Bronchial epithelial cell (primary cell): ENCODE results near the gene TLE5. TPM values are rescaled to one million over a fixed set of nuclear protein-coding genes. Genes with fewer than 3 reads are reported as not detected.

Experiments
- DNase-seq: peaks from one replicate; pipeline ENCODE4 v3.0.0-alpha.2; 2010; ENCODE audit warnings: low read depth
- FAIRE-seq: peaks from 2 replicates; lab custom pipeline; 2011; peaks lifted over from hg19 to GRCh38; lab: Jason Lieb, UNC
- H3K27me3 ChIP-seq: 2 replicates; pipeline ENCODE4 v1.5.1; 2011; ENCODE audit warnings: low read length; ENCODE audit not compliant: control insufficient read depth, insufficient read depth
- H3K36me3 ChIP-seq: 2 replicates; pipeline ENCODE4 v1.5.1; 2011; ENCODE audit warnings: low read length; ENCODE audit not compliant: control insufficient read depth, insufficient read depth
- H3K4me3 ChIP-seq: 2 replicates; pipeline ENCODE4 v1.5.1; 2011; ENCODE audit warnings: mild to moderate bottlenecking, low read depth, low read length, control low read depth
- total RNA-seq: library from RNA; depleted of rRNA; stranded (reverse); fragments of >200 nt; gene quantifications from 2 replicates; pipeline ENCODE4 v1.2.1, GENCODE V29; 2014
- TF ChIP-seq, protein P1 (sequence below): IDR thresholded peaks from 2 replicates; pipeline ENCODE4 v1.5.1; 2011; ENCODE audit warnings: mild to moderate bottlenecking, moderate library complexity, low read length, control low read depth, inconsistent platforms; ENCODE audit not compliant: insufficient read depth, severe bottlenecking

TLE5 gene
- total RNA-seq, 1 donor from 2014 or later: 144 TPM

- no peak for DNase-seq
- peaks cover 2% of the 10 kb centered on the region for H3K36me3 ChIP-seq
- H3K4me3 ChIP-seq: no peak overlapping the region
- TF ChIP-seq, protein P1, sequence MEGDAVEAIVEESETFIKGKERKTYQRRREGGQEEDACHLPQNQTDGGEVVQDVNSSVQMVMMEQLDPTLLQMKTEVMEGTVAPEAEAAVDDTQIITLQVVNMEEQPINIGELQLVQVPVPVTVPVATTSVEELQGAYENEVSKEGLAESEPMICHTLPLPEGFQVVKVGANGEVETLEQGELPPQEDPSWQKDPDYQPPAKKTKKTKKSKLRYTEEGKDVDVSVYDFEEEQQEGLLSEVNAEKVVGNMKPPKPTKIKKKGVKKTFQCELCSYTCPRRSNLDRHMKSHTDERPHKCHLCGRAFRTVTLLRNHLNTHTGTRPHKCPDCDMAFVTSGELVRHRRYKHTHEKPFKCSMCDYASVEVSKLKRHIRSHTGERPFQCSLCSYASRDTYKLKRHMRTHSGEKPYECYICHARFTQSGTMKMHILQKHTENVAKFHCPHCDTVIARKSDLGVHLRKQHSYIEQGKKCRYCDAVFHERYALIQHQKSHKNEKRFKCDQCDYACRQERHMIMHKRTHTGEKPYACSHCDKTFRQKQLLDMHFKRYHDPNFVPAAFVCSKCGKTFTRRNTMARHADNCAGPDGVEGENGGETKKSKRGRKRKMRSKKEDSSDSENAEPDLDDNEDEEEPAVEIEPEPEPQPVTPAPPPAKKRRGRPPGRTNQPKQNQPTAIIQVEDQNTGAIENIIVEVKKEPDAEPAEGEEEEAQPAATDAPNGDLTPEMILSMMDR: no peak
- no peaks in the 10 kb centered on the region for H3K27me3 ChIP-seq
- FAIRE-seq: no peak
These were observed 38.7 kb upstream of the TLE5 start for GRCh38 chr19:3100747-3101730.

DNA sequence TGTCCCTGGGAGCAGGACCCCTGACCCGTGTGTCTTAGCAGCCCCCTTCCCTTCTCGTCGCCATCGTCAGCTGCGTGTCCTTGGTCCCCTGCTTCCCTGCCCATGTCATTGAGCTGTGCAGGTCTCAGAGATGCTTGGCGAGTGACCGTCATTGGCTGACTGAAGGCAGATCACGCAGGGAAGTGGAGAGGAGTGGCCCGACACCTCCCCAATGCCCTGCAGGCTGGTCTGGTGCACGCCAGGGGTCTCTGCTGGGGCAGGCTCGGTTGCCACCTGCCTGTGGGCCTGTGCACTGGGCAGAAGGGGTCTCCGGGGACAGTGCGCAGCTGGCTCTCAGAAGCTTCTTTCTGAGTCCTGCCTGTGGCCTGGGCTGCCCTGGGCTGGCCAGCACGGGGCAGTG lies 38.0 kb upstream of the TLE5 start:
- Histone ChIP-seq H3K27me3 (no peaks in the 10 kb centered on the region), H3K36me3 (peaks cover 2% of the 10 kb centered on the region), H3K4me3 (no peak overlapping the region)
- TF ChIP-seq, protein P1: no peak
- FAIRE-seq (no peak), DNase-seq (no peak)

GRCh38 chr19:3099347-3100145 lies 37.3 kb upstream of the TLE5 start:
- DNase-seq (no peak), FAIRE-seq (no peak)
- TF ChIP-seq, protein P1: no peak
- Histone ChIP-seq H3K27me3 (no peaks in the 10 kb centered on the region), H3K4me3 (no peak overlapping the region), H3K36me3 (peaks cover 2% of the 10 kb centered on the region)

- peaks cover 2% of the 10 kb centered on the region for H3K36me3 ChIP-seq
- no peak for FAIRE-seq
- no peaks in the 10 kb centered on the region for H3K27me3 ChIP-seq
- no peak overlapping the region for H3K4me3 ChIP-seq
- TF ChIP-seq, protein P1: no peak
- no peak for DNase-seq
These were observed 36.4 kb upstream of the TLE5 start for GRCh38 chr19:3098515-3099346.

DNA sequence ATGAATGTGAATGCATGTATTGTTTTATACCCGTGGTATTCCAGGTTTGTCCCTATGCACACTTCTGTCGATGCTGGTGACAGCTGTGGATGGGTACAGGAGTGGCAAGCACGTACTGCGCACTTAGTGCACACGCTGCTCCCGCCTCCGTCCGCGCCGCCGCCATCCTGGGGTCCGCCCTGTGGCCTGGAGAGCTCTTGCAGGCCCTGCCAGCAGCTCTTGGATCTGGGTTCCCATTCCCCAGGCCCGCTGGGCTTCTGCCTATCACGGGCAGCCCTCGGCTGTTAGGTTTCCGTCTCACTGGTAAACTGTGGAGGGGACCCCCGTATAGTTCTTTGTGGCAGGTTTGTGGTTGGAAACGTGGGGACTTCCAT lies 35.8 kb upstream of the TLE5 start:
- no peak for FAIRE-seq
- TF ChIP-seq, protein P1: no peak

More for the DNA sequence above, 35.8 kb upstream of the TLE5 start:
- no peak overlapping the region for H3K4me3 ChIP-seq
- H3K27me3 ChIP-seq: no peaks in the 10 kb centered on the region
- no peak for DNase-seq
- peaks cover 2% of the 10 kb centered on the region for H3K36me3 ChIP-seq
